Liver (tissue), 9 donors: Measurements from ENCODE around the gene SLC6A7. TPM values are rescaled to one million over a fixed set of nuclear protein-coding genes. Genes with fewer than 3 reads are reported as not detected.

Experiments used
- DNase-seq: peaks from one replicate; pipeline ENCODE4 v3.0.0-alpha.2; 2017; ENCODE audit warnings: low spot score
- H3K27ac ChIP-seq, 2 donors: one replicate each; pipeline ENCODE4 v1.7.0; 2013; ENCODE audit warnings: inconsistent platforms in 2 of 2, low read length in 2 of 2, control low read depth in 1 of 2, low read depth in 1 of 2, mild to moderate bottlenecking in 1 of 2
- H3K27me3 ChIP-seq, 4 donors: one replicate each; pipeline versions ENCODE4 v1.6.1 to v1.7.0; 2013; ENCODE audit warnings: low read length in 3 of 4, inconsistent platforms in 1 of 4, mild to moderate bottlenecking in 1 of 4, moderate library complexity in 1 of 4; ENCODE audit not compliant: control insufficient read depth in 4 of 4, insufficient read depth in 4 of 4
- H3K36me3 ChIP-seq, 4 donors: one replicate each; pipeline versions ENCODE4 v1.6.1 to v1.7.0; 2013; ENCODE audit warnings: low read length in 3 of 4, mild to moderate bottlenecking in 3 of 4, low read depth in 1 of 4, moderate library complexity in 1 of 4; ENCODE audit not compliant: control insufficient read depth in 4 of 4, insufficient read depth in 3 of 4
- H3K4me1 ChIP-seq, 4 donors: one replicate each; pipeline versions ENCODE4 v1.6.1 to v1.7.0; 2013; ENCODE audit warnings: low read length in 3 of 4, mild to moderate bottlenecking in 3 of 4, moderate library complexity in 1 of 4; ENCODE audit not compliant: control insufficient read depth in 4 of 4, insufficient read depth in 4 of 4
- H3K4me3 ChIP-seq, 3 donors: one replicate each; pipeline versions ENCODE4 v1.6.1 to v1.7.0; 2013; ENCODE audit warnings: low read length in 3 of 3, control low read depth in 1 of 3, low read depth in 1 of 3, mild to moderate bottlenecking in 1 of 3
- H3K9ac ChIP-seq, 2 donors: one replicate each; pipeline ENCODE4 v1.7.0; 2013; ENCODE audit warnings: low read length in 2 of 2, mild to moderate bottlenecking in 2 of 2, moderate library complexity in 2 of 2, control low read depth in 1 of 2, low read depth in 1 of 2
- H3K9me3 ChIP-seq, 4 donors: one replicate each; pipeline versions ENCODE4 v1.6.1 to v1.7.0; 2013; ENCODE audit warnings: low read length in 3 of 4; ENCODE audit not compliant: control insufficient read depth in 4 of 4
- ATF3 ChIP-seq: IDR thresholded peaks from 2 replicates; pipeline ENCODE4 v1.6.1; 2016; ENCODE audit warnings: antibody characterized with exemption
- CTCF ChIP-seq: fragments of 150-350 bp; IDR thresholded peaks from 2 replicates; pipeline ENCODE4 v1.5.1; 2017; ENCODE audit warnings: improper control_type of control experiment, low read depth, low read length; ENCODE audit not compliant: missing input control
- EGR1 ChIP-seq, 2 donors: IDR thresholded peaks; 2 replicates each; pipeline ENCODE4 v1.6.1; 2016 to 2018; ENCODE audit warnings: antibody characterized with exemption in 2 of 2, low read depth in 2 of 2
- FOXA2 ChIP-seq: IDR thresholded peaks from 2 replicates; pipeline ENCODE4 v1.6.1; 2016; ENCODE audit warnings: antibody characterized with exemption
- GABPA ChIP-seq, 2 donors: IDR thresholded peaks in 1 of 2; conservative IDR thresholded peaks in 1 of 2; 2 replicates each; pipeline ENCODE4 v1.6.1; 2016; ENCODE audit warnings: antibody characterized with exemption in 2 of 2, mild to moderate bottlenecking in 1 of 2, moderate library complexity in 1 of 2
- HNF4A ChIP-seq, 2 donors: conservative IDR thresholded peaks; 2 replicates each; pipeline ENCODE4 v1.6.1; 2016; ENCODE audit warnings: antibody characterized with exemption in 2 of 2, mild to moderate bottlenecking in 2 of 2
- HNF4G ChIP-seq: IDR thresholded peaks from 2 replicates; pipeline ENCODE4 v1.6.1; 2016; ENCODE audit warnings: antibody characterized with exemption
- JUND ChIP-seq, 2 donors: IDR thresholded peaks; 2 replicates each; pipeline ENCODE4 v1.6.1; 2016; ENCODE audit warnings: antibody characterized with exemption in 2 of 2
- MAX ChIP-seq: IDR thresholded peaks from 2 replicates; pipeline ENCODE4 v1.6.1; 2016; ENCODE audit warnings: antibody characterized with exemption
- NR2F2 ChIP-seq: IDR thresholded peaks from 2 replicates; pipeline ENCODE4 v1.6.1; 2016; ENCODE audit warnings: antibody characterized with exemption
- RAD21 ChIP-seq, 2 donors: IDR thresholded peaks; 2 replicates each; pipeline ENCODE4 v1.6.1; 2016; ENCODE audit warnings: antibody characterized with exemption in 2 of 2, mild to moderate bottlenecking in 2 of 2
- REST ChIP-seq: IDR thresholded peaks from 2 replicates; pipeline ENCODE4 v1.6.1; 2016; ENCODE audit warnings: antibody characterized with exemption, mild to moderate bottlenecking
- RXRA ChIP-seq, 2 donors: IDR thresholded peaks; 2 replicates each; pipeline ENCODE4 v1.6.1; 2017 to 2018; ENCODE audit warnings: antibody characterized with exemption in 2 of 2, mild to moderate bottlenecking in 1 of 2
- SP1 ChIP-seq: IDR thresholded peaks from 2 replicates; pipeline ENCODE4 v1.6.1; 2018; ENCODE audit warnings: antibody characterized with exemption, mild to moderate bottlenecking
- TAF1 ChIP-seq: conservative IDR thresholded peaks from 2 replicates; pipeline ENCODE4 v1.6.1; 2016; ENCODE audit warnings: antibody characterized with exemption, mild to moderate bottlenecking
- YY1 ChIP-seq: IDR thresholded peaks from 2 replicates; pipeline ENCODE4 v1.6.1; 2016; ENCODE audit warnings: antibody characterized with exemption, mild to moderate bottlenecking
- ZBTB33 ChIP-seq: IDR thresholded peaks from 2 replicates; pipeline ENCODE4 v1.6.1; 2016; ENCODE audit warnings: antibody characterized with exemption
- WGBS: extraction: QIAGEN DNeasy Blood & Tissue Kit; methylation state at CpG from one replicate; pipeline ENCODE4 v1.1.7; 2013; 5-methylcytosine and 5-hydroxymethylcytosine counted together
- polyA plus RNA-seq, 2 donors: library from polyadenylated mRNA; stranded (reverse) in 1 of 2; unstranded in 1 of 2; fragments of 200-250 nt in 1 of 2; fragments of >200 nt in 1 of 2; fragmentation: Nextera tagmentation in 1 of 2; extraction: Ambion mirVana in 1 of 2; gene quantifications; one replicate each; pipeline versions ENCODE4 v1.2.1 to v1.2.3, GENCODE V29; 2013 to 2015
- total RNA-seq, 2 donors: library from RNA; depleted of rRNA; stranded (reverse); fragments of >200 nt; gene quantifications; one replicate each; pipeline ENCODE4 v1.2.3, GENCODE V29; 2014
- donor health status: healthy.
- donor health status: healthy.
- donor health status: healthy.
- donor health status: healthy.
- donor health status: healthy.

SLC6A7 gene
- total and polyA plus RNA-seq, 4 donors = not detected

GRCh38 chr5:150149618-150150017 lies 40.2 kb upstream of the SLC6A7 start:
- Histone ChIP-seq H3K9me3 (no peaks in the 10 kb centered on the region), H3K36me3 (no peaks in the 10 kb centered on the region), H3K9ac (no peak overlapping the region), H3K4me1 (peaks cover 0 to 7% (median 1%) of the 10 kb centered on the region in 4 donors), H3K4me3 (no peak overlapping the region), H3K27ac (no peak overlapping the region), H3K27me3 (no peaks in the 10 kb centered on the region)
- DNase-seq = no peak
- TF ChIP-seq JUND (IDR thresholded peaks at IDR 0.05) = no peak
- no peak for TF ChIP-seq RAD21 (IDR thresholded peaks at IDR 0.05)
- TF ChIP-seq REST = no peak
- no peak for TF ChIP-seq CTCF

- WGBS = 78% methylated on average over 12 of the region's 12 CpGs
- H3K27me3 ChIP-seq = no peaks in the 10 kb centered on the region
- no peak overlapping the region for H3K4me3 ChIP-seq
- no peak overlapping the region for H3K9ac ChIP-seq
- peak overlapping the region in 1 of 2 donors; percentile 76 for H3K27ac ChIP-seq
- H3K9me3 ChIP-seq = no peaks in the 10 kb centered on the region
- H3K4me1 ChIP-seq = peaks cover 0 to 7% (median 1%) of the 10 kb centered on the region in 4 donors
- DNase-seq = no peak
- no peaks in the 10 kb centered on the region for H3K36me3 ChIP-seq
- TF ChIP-seq NR2F2 (no peak), JUND (IDR thresholded peaks at IDR 0.05) (no peak), SP1 (no peak), EGR1 (IDR thresholded peaks at IDR 0.05; ENCODE audit: low read depth in 2 of 2) (no peak), ATF3 (no peak), REST (no peak), MAX (no peak), CTCF (no peak), GABPA (IDR thresholded peaks at IDR 0.05 in 1 of 2, conservative IDR thresholded peaks at IDR 0.05 in 1 of 2) (no peak), RAD21 (IDR thresholded peaks at IDR 0.05) (no peak), FOXA2 (no peak), HNF4G (no peak), ZBTB33 (no peak), RXRA (IDR thresholded peaks at IDR 0.05) (no peak), HNF4A (conservative IDR thresholded peaks at IDR 0.05) (no peak), TAF1 (no peak), YY1 (no peak)
These were observed 37.0 kb upstream of the SLC6A7 start for GRCh38 chr5:150152636-150153462.
